Testis (tissue), 2 donors: ENCODE data around the gene INPP4A.

ENCODE experiments used
- POLR2A ChIP-seq: fragments of 450-650 bp; IDR thresholded peaks from one replicate; pipeline ENCODE4 v1.6.1; 2017; ENCODE audit warnings: antibody characterized with exemption, mild to moderate bottlenecking, moderate library complexity
- TF ChIP-seq, protein P1 (sequence below), 3 experiments: fragments of 450-650 bp in 2 of 3; fragments of 200-600 bp in 1 of 3; sonication (generic) in 1 of 3; IDR thresholded peaks; one replicate each; pipeline ENCODE4 v1.5.1; 2016 to 2019; ENCODE audit warnings: antibody characterized with exemption in 3 of 3, mild to moderate bottlenecking in 2 of 3, moderate library complexity in 1 of 3

DNA sequence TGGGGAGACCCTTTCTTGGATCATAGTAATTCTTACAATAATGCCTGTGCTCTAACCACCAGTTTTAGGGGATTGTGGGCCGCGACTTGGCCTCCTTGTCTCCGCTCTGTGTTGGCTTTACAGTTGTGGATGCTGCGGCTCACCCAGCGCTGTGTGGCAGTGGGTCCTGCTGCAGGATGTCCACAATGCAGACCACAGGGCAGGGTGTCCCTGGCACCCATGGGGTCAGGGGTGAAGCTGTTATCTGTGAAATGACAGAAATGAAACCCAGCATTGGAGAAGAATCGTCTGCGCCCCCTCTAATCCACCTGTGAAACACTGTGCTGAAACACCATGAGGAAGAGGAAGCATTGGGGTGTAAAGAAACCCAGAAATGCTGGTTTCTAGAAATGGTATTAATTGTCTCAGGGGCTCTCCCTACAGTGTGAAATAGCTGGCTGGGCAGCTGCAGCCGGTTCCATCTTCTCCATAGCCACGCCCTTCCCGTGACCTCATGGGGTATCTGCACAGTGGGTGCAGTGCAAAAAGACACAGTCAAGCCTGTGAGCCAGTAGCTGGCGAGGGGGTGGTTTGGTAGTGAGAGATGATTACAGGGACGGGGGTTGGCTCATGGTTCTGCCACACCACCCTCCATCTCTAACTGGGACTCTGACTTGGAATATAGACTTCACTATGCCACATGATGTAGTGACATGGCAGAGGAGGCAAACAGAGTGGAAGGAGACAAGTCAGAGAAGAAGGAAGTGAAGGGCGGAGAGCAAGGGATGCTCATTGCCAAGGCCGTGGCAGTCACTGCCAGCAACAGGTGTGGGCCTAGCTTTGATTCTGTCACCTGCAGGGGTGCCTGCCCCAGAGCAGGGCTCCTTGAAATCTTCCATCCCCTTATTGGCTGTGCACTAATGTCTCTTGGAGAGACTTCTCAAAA, 16.2 kb downstream of the INPP4A start:
- TF ChIP-seq, protein P1, sequence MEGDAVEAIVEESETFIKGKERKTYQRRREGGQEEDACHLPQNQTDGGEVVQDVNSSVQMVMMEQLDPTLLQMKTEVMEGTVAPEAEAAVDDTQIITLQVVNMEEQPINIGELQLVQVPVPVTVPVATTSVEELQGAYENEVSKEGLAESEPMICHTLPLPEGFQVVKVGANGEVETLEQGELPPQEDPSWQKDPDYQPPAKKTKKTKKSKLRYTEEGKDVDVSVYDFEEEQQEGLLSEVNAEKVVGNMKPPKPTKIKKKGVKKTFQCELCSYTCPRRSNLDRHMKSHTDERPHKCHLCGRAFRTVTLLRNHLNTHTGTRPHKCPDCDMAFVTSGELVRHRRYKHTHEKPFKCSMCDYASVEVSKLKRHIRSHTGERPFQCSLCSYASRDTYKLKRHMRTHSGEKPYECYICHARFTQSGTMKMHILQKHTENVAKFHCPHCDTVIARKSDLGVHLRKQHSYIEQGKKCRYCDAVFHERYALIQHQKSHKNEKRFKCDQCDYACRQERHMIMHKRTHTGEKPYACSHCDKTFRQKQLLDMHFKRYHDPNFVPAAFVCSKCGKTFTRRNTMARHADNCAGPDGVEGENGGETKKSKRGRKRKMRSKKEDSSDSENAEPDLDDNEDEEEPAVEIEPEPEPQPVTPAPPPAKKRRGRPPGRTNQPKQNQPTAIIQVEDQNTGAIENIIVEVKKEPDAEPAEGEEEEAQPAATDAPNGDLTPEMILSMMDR (IDR thresholded peaks at IDR 0.05): no peak
- TF ChIP-seq POLR2A: no peak
